Activated CD4-positive, alpha-beta T cell treated with anti-CD3 and anti-CD28 coated beads, Interleukin-2, amount 50 U/mL, for 16 hours (primary cell): ENCODE measurements around the gene UNC79.

Source experiments
- DNase-seq: peaks from one replicate; pipeline ENCODE4 v3.0.0-alpha.2; 2020

The UNC79 gene

GRCh38 chr14:93675651-93676050, 244.9 kb downstream of the UNC79 start:
- DNase-seq = no peak

- DNase-seq = no peak
These were observed 245.7 kb downstream of the UNC79 start for GRCh38 chr14:93676416-93676958.

DNA sequence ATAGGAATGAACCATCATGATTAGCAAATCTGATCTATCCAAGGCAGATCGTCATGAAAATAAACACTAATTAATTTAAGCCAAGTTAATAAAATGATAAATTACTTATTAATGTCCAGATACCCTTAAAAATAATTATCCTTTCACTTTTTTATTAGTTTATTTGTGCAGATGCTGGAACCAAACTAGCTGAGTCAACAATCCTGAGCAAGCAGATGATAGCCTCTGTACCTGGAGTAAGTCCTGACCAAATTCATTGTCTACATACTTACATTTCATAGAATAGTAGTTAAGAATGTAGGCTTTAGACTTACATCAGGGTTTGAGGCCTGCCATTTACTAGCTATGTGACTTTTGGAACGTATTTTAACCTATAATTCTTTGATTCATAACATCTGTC, 251.7 kb downstream of the UNC79 start:
- no peak for DNase-seq

DNA sequence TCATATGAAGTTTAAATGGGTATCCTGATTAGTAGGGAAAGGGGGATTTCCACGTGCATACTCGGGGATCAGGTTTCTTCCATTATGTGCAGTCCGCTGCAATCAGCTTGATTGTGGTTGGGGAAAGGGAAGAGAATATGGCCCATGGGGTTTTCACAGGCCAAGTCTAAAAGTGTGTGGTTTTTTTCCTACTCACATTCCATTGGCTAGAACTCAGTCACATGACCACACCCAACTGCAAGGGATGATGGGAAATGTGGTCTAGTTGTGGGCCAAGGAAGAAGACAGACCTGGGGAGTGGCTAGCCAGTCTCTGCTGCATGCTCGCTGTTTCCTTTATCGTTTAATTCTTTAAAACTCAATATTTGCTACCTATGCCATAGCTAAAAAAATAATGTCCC, 252.5 kb downstream of the UNC79 start:
- peak; percentile 6 for DNase-seq

GRCh38 chr14:93685121-93685895, 254.6 kb downstream of the UNC79 start:
- DNase-seq = no peak

- DNase-seq = no peak
These were observed 255.5 kb downstream of the UNC79 start for GRCh38 chr14:93686268-93686667.

DNA sequence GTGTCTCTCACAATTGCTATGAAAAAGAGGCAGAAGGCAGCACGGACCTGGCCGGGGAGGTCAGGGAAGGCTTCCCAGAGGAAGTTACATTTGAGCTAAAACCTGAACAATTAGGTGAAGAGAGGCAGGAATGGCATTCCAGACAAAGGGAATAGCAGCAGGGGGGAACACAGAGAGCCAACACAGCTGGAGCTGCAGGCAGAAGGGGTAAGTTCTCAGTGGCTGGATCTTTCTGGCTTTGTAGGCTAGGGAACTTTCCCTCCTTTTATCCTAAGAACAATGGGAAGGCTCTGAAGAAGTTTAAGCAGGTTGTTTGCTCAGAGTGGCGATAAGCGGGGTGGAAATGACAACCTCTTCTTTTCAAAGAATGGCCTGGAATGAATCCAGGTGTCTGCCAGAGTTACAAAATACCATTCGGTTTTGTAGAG, 257.5 kb downstream of the UNC79 start:
- no peak for DNase-seq

DNA sequence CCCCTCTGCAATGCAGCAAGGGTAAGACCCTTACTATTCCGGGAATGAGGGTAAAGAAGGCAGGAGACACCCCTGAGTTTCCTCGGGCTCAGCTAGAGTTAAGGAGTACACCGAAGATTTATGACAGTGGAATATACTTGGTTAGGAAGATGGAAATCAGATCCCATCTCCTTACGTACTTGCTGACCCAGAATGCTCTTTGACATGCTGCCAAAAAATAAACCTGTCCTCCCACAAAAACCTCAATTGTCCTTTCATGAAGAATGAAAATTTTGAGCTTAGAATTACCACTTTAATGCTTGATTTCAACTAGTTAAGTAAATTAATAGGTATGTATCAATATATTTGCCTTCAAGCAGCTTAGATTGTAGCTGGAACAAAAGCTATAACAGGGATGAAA, 258.1 kb downstream of the UNC79 start:
- DNase-seq = no peak

DNA sequence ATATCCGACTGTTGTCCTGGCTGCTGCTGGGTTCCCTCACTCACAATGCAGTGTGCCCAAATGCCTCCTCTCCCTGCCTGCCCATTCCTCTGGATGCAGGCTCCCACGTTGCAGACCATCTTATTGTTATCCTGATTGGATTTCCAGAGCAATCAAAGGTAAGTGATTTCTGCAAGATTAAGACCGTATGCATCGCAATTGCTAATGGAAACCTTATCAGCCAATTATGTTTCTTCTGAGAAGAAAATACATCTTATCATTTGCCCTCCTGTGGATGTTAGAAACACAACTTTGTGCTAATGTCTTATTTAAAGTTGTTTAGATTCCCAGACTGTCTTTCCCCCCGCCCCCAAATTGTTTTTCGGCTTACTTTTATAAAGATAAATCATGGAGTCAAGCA, 259.4 kb downstream of the UNC79 start:
- DNase-seq = no peak

DNA sequence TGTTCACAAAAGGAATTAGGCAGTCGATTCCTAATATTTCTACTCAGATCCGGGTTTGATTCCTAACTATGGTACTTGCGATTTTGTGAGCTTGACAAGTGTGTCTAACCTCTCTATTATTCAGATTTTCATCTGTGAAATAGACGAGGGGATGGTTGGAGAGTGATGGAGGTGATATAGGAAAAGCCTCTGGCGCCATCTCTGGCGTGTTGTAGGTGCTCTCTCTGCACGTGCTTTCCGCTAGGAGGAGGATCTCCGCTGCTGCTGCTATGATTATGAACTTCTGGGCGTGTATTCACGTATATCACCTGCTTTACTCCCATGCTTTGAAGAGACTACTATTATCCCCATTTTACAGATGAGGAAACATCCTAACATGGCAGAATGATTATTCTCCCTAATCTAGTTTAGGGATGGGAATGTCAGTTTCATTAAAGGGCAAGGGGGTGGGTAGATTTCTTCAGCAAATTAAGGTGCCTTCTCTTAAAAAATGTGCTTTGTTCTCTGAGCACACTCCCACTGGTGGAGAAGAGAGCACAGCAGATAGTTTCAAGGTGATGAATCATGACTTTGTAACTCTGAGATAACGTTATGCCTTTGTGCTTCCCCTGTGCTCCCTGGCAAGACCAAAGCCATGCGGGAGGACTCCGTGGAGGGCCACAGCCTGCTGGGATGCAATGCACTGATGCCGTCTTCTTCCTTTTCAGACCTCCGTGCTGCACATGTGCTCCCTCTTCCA, 260.5 kb downstream of the UNC79 start:
- DNase-seq = no peak

DNA sequence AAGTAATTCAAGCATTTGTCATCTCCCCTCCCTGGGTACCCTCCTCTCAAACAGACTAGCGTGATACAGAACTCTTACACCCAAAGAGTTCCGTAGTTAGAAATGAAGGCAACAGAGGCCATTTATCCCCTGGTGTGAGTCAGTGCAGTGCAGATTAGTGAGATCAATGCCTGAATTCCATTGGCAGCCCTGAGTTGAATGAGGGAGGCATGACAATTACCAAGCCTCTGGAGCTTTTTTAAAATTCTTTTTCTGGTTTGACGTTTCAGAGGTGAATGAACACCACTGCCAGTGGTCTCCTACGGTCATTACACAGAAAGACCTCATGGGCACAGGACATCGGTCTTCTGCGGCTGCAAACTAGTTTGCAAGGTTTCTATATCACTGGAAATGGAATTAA, 263.2 kb downstream of the UNC79 start:
- DNase-seq = no peak

GRCh38 chr14:93700928-93701327, 270.2 kb downstream of the UNC79 start:
- no peak for DNase-seq

- no peak for DNase-seq
These were observed 270.8 kb downstream of the UNC79 start for GRCh38 chr14:93701562-93701961.

DNA sequence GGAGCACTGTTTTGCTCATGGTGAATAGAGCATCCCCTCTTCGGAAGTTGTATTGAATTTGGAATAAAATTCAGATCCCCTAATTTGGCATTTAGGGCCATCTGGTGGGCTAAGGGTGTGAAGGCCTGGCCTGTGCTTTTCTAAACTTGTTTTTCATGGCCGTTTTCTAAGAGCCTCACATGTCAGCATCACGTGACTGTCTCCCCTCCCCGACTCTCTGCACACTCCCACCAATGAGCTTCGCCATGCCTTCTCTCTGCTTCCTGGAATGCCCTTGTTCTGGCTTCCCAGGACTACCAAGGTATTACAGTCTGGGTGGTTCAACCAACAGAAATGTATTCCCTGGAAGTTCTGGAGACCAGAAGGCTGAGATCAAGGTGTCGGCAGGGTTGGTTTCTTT, 272.2 kb downstream of the UNC79 start:
- no peak for DNase-seq

- no peak for DNase-seq
These were observed 273.2 kb downstream of the UNC79 start for GRCh38 chr14:93703941-93704340.

DNA sequence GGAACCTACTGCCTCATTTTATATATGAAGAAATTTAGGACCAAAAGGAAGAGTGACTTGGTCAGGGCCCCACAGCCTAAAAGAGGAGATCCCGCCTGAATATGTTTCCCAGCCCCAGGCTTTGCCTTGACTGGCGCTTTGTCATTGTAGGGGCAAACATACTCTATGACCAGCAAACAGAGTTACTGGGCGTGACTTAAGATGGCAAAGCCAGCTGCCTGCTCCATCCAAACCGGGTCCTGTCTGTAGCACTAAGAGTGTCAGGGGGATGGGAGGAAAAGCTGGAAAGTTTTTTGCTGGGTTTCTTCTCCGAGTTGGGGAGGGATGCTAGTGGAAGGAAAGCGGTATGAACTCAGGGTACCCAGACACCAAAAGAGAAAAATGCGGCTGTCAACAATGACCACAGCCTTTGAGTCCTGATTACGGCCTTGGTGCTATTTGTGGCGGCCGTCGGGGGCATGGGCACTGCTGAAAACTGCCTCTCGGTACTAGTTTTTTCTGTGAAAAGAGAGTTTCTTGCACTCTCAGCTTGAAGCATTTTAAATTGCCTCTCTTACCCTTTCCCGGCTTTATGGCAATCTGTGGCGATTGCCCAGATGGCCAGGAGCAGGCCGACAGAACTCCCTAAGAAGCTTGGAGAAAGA, 274.9 kb downstream of the UNC79 start:
- no peak for DNase-seq

DNA sequence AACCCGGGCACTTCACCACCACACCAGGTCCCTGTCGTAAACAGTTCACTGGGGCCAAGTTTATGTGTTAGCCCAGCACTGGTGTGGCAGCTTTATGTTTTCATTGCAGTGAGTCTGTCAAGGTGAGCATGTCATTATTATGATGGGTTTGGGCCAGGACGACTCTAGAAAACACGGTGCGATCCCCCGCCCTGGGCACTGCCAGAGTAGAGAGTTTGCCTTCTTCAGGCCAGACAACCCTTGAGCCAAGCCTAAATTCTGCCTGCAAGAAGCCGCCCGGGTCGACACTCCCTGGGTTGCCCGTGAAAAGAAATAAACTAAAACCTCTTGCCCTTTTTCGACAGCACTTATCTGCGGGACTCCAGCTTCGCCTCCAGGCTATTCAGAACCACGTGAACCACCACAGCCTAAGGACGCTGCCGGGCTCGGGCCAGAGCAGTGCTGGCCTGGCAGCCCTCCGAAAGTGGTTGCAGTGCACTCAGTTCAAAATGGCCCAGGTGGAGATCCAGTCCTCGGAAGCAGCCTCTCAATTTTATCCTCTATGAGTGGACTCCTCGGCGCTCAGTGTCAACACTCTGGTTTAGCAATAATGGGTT, 275.7 kb downstream of the UNC79 start:
- DNase-seq = no peak

DNA sequence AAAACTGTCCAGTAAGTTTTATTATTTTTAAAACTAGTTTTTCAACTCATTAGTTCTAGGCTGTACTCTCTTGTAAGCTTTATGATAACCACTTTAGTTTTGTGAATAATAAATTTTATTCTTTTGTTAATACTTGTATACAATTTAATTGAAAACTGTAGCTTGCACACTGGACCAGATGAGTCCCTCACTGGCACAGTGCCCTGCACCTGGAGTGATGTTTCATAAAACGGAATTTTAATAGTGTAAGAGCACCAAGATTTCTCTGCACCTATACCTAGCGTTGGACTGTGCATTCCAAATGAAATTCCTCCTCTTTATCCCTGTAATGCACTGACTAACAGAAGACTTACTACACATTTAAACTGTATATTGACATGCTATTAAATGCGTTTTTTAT, 276.7 kb downstream of the UNC79 start:
- no peak for DNase-seq

GRCh38 chr14:93708311-93708734, 277.6 kb downstream of the UNC79 start:
- no peak for DNase-seq

DNA sequence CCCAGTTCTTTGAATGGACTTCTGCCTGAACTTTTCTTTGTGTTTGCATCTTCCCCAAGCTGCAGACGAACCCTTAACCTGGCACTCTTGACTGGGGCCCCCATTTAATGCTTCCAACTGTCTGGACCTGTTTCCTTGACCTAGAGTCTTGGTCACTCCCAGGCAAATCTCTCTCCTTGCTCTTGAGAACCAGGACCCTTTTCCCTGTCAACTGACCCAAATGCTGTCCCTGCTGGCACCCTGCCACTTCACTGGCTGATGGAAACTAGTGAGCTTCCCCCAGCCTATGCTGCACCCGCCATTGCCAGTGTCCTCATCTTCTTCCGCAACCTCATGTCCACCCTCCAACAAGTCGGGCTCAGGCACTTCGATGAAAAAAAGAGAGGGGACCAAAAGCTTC, 278.1 kb downstream of the UNC79 start:
- no peak for DNase-seq

DNA sequence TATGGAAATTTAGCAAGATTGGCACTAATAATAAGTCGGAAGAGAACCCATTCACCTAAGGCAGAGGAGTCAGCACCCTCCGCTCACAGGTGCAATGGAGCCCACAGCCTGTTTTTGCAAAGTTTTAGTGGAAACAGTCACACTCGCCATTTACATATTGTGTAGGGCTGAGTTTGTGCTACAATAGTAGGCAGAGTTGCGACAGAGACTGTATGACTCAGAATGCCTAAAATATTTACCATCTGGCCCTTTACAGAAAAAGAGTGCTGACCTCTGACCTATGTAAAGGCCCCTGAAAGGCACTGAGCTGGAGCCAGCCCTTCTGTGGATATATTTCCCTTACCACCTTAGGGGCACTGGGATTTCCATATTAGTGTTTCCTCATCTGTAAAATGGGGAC, 278.5 kb downstream of the UNC79 start:
- DNase-seq = no peak

GRCh38 chr14:93712079-93712837, 281.5 kb downstream of the UNC79 start:
- no peak for DNase-seq
